B cell (primary cell): ENCODE data around the gene DNAH2.

Source experiments
- EZH2 ChIP-seq: IDR thresholded peaks from 2 replicates; pipeline ENCODE4 v1.6.1; 2012; ENCODE audit warnings: borderline replicate concordance, low read depth, mild to moderate bottlenecking, moderate library complexity, low read length; ENCODE audit not compliant: insufficient read depth, poor library complexity, severe bottlenecking
- TF ChIP-seq, protein P1 (sequence below): fragments of 200-600 bp; IDR thresholded peaks from one replicate; pipeline ENCODE4 v1.8.0; 2022; ENCODE audit warnings: antibody characterized with exemption, mild to moderate bottlenecking

DNA sequence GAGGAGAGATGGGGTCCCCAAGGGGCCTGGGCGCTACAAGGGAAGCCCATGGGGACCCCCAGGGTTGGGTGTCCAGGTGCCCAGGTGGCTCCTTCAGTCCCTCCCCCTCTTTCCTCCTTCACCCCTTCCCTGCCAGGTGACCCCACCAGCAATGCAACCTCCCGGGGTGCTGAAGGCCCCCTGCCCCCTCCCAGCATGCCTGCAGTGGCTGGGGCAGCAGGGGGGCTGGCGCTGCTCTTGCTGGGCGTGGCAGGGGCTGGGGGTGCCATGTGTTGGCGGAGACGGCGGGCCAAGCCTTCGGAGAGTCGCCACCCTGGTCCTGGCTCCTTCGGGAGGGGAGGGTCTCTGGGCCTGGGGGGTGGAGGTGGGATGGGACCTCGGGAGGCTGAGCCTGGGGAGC is 8.5 kb upstream of the DNAH2 start:
- TF ChIP-seq, protein P1, sequence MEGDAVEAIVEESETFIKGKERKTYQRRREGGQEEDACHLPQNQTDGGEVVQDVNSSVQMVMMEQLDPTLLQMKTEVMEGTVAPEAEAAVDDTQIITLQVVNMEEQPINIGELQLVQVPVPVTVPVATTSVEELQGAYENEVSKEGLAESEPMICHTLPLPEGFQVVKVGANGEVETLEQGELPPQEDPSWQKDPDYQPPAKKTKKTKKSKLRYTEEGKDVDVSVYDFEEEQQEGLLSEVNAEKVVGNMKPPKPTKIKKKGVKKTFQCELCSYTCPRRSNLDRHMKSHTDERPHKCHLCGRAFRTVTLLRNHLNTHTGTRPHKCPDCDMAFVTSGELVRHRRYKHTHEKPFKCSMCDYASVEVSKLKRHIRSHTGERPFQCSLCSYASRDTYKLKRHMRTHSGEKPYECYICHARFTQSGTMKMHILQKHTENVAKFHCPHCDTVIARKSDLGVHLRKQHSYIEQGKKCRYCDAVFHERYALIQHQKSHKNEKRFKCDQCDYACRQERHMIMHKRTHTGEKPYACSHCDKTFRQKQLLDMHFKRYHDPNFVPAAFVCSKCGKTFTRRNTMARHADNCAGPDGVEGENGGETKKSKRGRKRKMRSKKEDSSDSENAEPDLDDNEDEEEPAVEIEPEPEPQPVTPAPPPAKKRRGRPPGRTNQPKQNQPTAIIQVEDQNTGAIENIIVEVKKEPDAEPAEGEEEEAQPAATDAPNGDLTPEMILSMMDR, result no peak
- no peak for TF ChIP-seq EZH2
